Peyer's patch (tissue), 4 donors: Measurements from ENCODE around the gene L3MBTL3. TPM values are rescaled to one million over a fixed set of nuclear protein-coding genes. Genes with fewer than 3 reads are reported as not detected.
A peak's percentile ranks its signal among the peaks of the same experiment; 100 is the strongest.

Source experiments
- DNase-seq, 3 donors: peaks; one replicate each; pipeline ENCODE4 v3.0.0-alpha.2; 2017 to 2019
- H3K27ac ChIP-seq, 4 donors: fragments of 200-600 bp; sonication (generic); one replicate each; pipeline ENCODE4 v1.5.1; 2016 to 2019
- H3K27me3 ChIP-seq, 2 donors: fragments of 200-600 bp; sonication (generic); one replicate each; pipeline ENCODE4 v1.5.1; 2019
- H3K36me3 ChIP-seq, 3 donors: fragments of 200-600 bp; sonication (generic); one replicate each; pipeline ENCODE4 v1.5.1; 2016 to 2019
- H3K4me1 ChIP-seq, 4 donors: fragments of 200-600 bp; sonication (generic); one replicate each; pipeline ENCODE4 v1.5.1; 2016 to 2019
- H3K4me3 ChIP-seq, 4 donors: fragments of 200-600 bp; sonication (generic); 1 replicate in 3 of 4; 2 replicates in 1 of 4; pipeline ENCODE4 v1.5.1; 2016 to 2019; ENCODE audit warnings: mild to moderate bottlenecking in 1 of 4
- H3K9me3 ChIP-seq, 4 donors: fragments of 200-600 bp; sonication (generic); one replicate each; pipeline ENCODE4 v1.5.1; 2016 to 2019; ENCODE audit warnings: mild to moderate bottlenecking in 1 of 4
- POLR2A ChIP-seq, 2 donors: fragments of 450-650 bp; IDR thresholded peaks; one replicate each; pipeline ENCODE4 v1.5.1; 2017; ENCODE audit warnings: antibody characterized with exemption in 2 of 2, mild to moderate bottlenecking in 2 of 2, moderate library complexity in 2 of 2
- total RNA-seq, 4 donors: library from RNA; depleted of rRNA; stranded (reverse); fragments of >200 nt; gene quantifications; one replicate each; pipeline ENCODE4 v1.1.0, GENCODE V29; 2016
- TF ChIP-seq, protein P1 (sequence below), 6 experiments: fragments of 450-650 bp in 4 of 6; fragments of 200-600 bp in 2 of 6; sonication (generic) in 1 of 6; IDR thresholded peaks; one replicate each; pipeline ENCODE4 v1.5.1; 2017 to 2019; ENCODE audit warnings: antibody characterized with exemption in 6 of 6, mild to moderate bottlenecking in 3 of 6, moderate library complexity in 1 of 6

L3MBTL3 gene
- total RNA-seq, 4 donors from 2014 or later: 2.8 to 22.3 (median 7.5) TPM

DNA sequence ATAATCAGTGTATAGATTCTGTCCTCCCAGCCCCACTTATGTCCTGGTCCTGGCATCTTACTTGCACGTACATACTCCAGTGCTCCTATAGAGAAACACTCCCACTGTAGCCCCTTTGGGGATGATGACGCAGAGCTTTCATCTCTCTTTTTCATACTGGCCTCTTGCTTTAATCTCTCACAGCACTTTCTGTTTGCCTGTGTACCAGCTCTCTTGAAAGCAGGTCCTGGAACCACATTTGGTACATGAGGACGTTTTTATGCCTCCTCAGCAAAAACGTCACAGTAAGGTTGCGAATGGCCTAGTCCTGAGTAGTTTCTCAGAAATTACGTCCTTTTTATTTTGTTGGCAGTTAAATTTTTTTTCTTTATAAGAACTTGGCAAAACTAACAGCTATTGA is 10.8 kb downstream of the L3MBTL3 start:
- no peak overlapping the region for H3K4me3 ChIP-seq
- no peaks in the 10 kb centered on the region for H3K27me3 ChIP-seq
- no peaks in the 10 kb centered on the region for H3K9me3 ChIP-seq
- TF ChIP-seq, protein P1, sequence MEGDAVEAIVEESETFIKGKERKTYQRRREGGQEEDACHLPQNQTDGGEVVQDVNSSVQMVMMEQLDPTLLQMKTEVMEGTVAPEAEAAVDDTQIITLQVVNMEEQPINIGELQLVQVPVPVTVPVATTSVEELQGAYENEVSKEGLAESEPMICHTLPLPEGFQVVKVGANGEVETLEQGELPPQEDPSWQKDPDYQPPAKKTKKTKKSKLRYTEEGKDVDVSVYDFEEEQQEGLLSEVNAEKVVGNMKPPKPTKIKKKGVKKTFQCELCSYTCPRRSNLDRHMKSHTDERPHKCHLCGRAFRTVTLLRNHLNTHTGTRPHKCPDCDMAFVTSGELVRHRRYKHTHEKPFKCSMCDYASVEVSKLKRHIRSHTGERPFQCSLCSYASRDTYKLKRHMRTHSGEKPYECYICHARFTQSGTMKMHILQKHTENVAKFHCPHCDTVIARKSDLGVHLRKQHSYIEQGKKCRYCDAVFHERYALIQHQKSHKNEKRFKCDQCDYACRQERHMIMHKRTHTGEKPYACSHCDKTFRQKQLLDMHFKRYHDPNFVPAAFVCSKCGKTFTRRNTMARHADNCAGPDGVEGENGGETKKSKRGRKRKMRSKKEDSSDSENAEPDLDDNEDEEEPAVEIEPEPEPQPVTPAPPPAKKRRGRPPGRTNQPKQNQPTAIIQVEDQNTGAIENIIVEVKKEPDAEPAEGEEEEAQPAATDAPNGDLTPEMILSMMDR (IDR thresholded peaks at IDR 0.05): no peak
- TF ChIP-seq POLR2A (IDR thresholded peaks at IDR 0.05): no peak
- no peak for DNase-seq
- H3K36me3 ChIP-seq: no peaks in the 10 kb centered on the region
- H3K27ac ChIP-seq: peak overlapping the region in 2 of 4 donors; percentile 21 to 25
- no peaks in the 10 kb centered on the region for H3K4me1 ChIP-seq

DNA sequence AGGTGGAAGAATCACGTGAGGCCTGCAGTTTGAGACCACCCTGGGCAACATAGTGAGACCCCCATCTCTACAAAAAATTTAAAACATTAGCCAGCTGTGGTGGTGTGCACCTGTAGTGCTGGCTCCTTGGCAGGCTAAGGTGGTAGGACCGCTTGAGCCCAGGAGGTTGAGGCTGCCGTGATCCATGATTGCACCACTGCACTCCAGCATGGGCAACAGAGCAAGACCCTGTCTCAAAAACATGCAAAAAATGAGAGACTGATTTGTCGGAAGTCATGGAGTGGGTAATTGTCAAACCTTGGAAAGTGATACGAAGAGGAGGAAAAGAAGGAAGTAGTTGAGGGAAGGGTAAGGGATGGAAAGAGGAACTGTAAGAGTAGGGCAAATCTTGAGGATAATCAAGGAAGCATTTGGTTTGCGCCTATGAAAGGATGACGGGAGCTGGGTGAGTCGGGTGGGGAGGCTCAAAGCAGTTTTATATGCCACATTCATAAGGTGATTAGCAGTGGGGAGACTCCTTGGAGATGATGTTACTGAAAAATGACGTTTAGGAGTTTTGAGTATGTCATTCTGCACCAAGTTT is 14.5 kb downstream of the L3MBTL3 start:
- Histone ChIP-seq H3K4me3 (no peak overlapping the region), H3K36me3 (no peaks in the 10 kb centered on the region), H3K27ac (no peak overlapping the region), H3K4me1 (no peaks in the 10 kb centered on the region), H3K27me3 (no peaks in the 10 kb centered on the region), H3K9me3 (no peaks in the 10 kb centered on the region)
- TF ChIP-seq POLR2A (IDR thresholded peaks at IDR 0.05): no peak
- TF ChIP-seq, protein P1 (IDR thresholded peaks at IDR 0.05): no peak
- DNase-seq: no peak

DNA sequence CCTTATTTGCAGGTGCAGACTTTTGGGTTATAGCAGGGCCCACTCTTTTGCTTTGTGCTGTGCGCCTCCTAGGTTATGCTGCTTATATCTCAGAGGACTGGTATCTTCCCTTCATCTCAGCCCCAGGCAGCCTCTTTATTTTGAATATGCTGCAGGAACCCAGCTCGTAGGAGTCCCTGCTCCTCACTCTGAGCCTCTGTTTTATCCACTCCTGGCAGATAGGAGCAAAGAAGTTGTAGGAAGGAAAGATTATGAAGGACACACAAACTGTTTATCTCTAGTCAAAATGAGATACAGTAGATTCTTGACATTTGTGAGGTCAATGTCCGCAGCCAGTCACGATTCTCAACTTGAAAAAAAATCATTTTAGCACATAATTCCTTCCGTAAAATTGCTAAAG is 15.6 kb downstream of the L3MBTL3 start:
- Histone ChIP-seq H3K27ac (no peak overlapping the region), H3K4me3 (no peak overlapping the region), H3K4me1 (no peaks in the 10 kb centered on the region), H3K9me3 (no peaks in the 10 kb centered on the region), H3K36me3 (no peaks in the 10 kb centered on the region), H3K27me3 (no peaks in the 10 kb centered on the region)
- DNase-seq: no peak
- TF ChIP-seq POLR2A (IDR thresholded peaks at IDR 0.05): no peak
- TF ChIP-seq, protein P1 (IDR thresholded peaks at IDR 0.05): no peak

DNA sequence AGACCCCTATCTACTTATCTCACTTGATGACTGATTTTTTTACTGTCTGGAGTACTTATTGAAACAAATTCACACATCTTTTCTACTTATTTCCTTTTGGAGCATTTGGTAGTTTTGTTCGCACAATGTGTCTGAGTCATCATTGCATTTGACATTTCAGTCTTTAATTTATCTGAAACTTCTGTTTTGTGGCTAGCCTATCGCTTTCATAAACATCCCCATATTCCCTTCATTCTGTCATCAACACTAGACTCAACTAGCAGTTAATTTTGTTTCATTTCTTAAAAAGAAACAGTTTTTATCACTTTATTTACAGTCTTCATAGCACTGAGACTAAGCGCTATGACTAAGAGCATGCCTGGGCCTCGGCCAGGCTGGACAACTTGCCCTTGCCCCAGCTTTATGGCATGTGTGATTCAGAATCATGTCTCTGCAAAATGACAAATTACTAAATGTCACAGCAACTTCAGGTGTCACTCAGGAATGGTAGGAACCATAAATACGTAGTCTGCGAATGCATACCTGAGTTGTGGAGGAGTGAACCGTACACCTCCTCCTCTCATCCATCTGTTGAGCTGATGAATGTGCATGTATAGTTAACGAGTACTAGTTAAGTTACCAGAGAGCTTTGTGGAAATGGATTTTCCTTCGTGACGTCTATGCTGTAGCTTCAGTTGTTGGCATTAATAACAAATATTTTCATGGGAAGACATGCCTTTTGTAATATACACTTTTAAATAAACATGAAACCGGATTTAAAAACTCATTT is 16.2 kb downstream of the L3MBTL3 start:
- Histone ChIP-seq H3K36me3 (no peaks in the 10 kb centered on the region), H3K4me3 (no peak overlapping the region), H3K4me1 (no peaks in the 10 kb centered on the region), H3K27ac (no peak overlapping the region), H3K9me3 (no peaks in the 10 kb centered on the region), H3K27me3 (no peaks in the 10 kb centered on the region)
- DNase-seq: peak in 1 of 3 donors; percentile 48
- no peak for TF ChIP-seq POLR2A (IDR thresholded peaks at IDR 0.05)
- TF ChIP-seq, protein P1 (IDR thresholded peaks at IDR 0.05): no peak

DNA sequence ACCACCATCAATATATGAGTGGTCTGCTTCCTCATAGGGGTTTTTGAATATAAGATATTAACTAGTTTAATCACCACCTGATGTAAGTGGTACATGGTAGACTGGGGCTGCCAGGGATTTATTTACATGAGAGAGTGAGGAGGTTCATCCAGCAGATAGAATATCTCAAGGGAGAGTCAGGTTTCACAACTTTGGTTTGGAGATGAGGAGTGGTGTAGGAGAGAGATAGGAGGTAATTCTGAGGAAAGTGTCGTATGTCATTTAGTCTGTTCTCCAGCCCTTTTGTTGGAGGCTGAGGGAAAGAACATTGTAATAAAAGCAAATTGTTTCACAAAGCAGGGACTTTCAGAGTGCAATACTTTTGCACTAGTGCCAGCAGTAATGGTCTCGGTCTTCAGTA is 16.8 kb downstream of the L3MBTL3 start:
- Histone ChIP-seq H3K36me3 (no peaks in the 10 kb centered on the region), H3K4me3 (no peak overlapping the region), H3K27me3 (no peaks in the 10 kb centered on the region), H3K4me1 (no peaks in the 10 kb centered on the region), H3K9me3 (no peaks in the 10 kb centered on the region), H3K27ac (no peak overlapping the region)
- no peak for TF ChIP-seq POLR2A (IDR thresholded peaks at IDR 0.05)
- TF ChIP-seq, protein P1 (IDR thresholded peaks at IDR 0.05): no peak
- DNase-seq: no peak
